Prostate gland (tissue), 2 donors: ENCODE data around the gene DIAPH2.

ENCODE experiments used
- CTCF ChIP-seq, 4 experiments: fragments of 200-600 bp in 2 of 4; fragments of 450-650 bp in 2 of 4; sonication (generic) in 2 of 4; IDR thresholded peaks; 1 replicate in 3 of 4; 2 replicates in 1 of 4; pipeline ENCODE4 v1.5.1; 2016 to 2019; ENCODE audit warnings: antibody characterized with exemption in 4 of 4, mild to moderate bottlenecking in 2 of 4, moderate library complexity in 2 of 4
- POLR2AphosphoS5 ChIP-seq: sonication (generic); formaldehyde crosslinking; IDR thresholded peaks from one replicate; pipeline ENCODE4 v1.6.1; 2017; ENCODE audit warnings: antibody characterized with exemption

DNA sequence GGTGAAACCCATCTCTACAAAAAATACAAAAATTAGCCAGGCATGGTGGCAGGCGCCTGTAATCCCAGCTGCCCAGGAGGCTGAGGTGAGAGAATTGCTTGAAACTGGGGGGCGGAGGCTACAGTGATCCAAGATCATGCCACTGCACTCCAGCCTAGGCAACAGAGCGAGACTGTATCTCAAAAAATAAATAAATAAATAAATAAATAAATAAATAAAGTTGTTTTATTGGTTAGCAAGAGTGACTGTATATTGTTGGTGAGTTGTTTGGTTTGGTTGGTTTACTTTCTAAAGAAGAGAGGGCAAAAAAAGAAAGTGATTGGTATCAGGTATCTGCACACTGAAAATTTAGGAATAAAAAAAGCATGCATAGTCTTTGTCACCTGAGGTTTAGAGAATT lies 700.0 kb downstream of the DIAPH2 start:
- no peak for TF ChIP-seq CTCF (IDR thresholded peaks at IDR 0.05)
- TF ChIP-seq POLR2AphosphoS5: no peak
